ENCODE results near the gene C2orf49. TPM values are rescaled to one million over a fixed set of nuclear protein-coding genes. Genes with fewer than 3 reads are reported as not detected.

C2orf49 gene
- total RNA-seq, 4 donors from 2014 or later, result 16.9 to 30.0 (median 20.7) TPM

GRCh38 chr2:105376789-105377240 lies 39.5 kb downstream of the C2orf49 start:
- Histone ChIP-seq H3K4me3 (no peak overlapping the region), H3K4me1 (peaks cover 3 to 99% (median 25%) of the 10 kb centered on the region in 3 donors), H3K9me3 (no peaks in the 10 kb centered on the region), H3K27me3 (no peaks in the 10 kb centered on the region), H3K27ac (peak overlapping the region in 2 of 4 donors; percentile 76), H3K36me3 (peaks cover 0 to 18% of the 10 kb centered on the region in 2 donors)
- ATAC-seq, result no peak
- 51 to 76% methylated on average over 4 to 5 of the region's 5 CpGs for WGBS, 2 donors (ENCODE audit: low coverage in 1 of 2)
- TF ChIP-seq CTCF (IDR thresholded peaks at IDR 0.05), result no peak
- no peak for TF ChIP-seq POLR2A (IDR thresholded peaks at IDR 0.05)
- TF ChIP-seq POLR2AphosphoS5 (IDR thresholded peaks at IDR 0.05), result peak; percentile 49

GRCh38 chr2:105377871-105378270 lies 40.5 kb downstream of the C2orf49 start:
- WGBS, 2 donors (ENCODE audit: low coverage in 1 of 2), result 89 to 100% methylated on average over 1 to 2 of the region's 3 CpGs
- TF ChIP-seq POLR2A (IDR thresholded peaks at IDR 0.05), result no peak
- no peaks in the 10 kb centered on the region for H3K9me3 ChIP-seq
- H3K4me1 ChIP-seq, result peaks cover 3 to 92% (median 25%) of the 10 kb centered on the region in 3 donors
- peak overlapping the region in 1 of 4 donors; percentile 17 for H3K27ac ChIP-seq
- peaks cover 0 to 27% of the 10 kb centered on the region in 2 donors for H3K36me3 ChIP-seq
- no peaks in the 10 kb centered on the region for H3K27me3 ChIP-seq
- H3K4me3 ChIP-seq, result no peak overlapping the region
- no peak for ATAC-seq

- Histone ChIP-seq H3K4me3 (no peak overlapping the region), H3K27ac (peak overlapping the region in 1 of 4 donors; percentile 3)
- ATAC-seq, result no peak
Measured at GRCh38 chr2:105378276-105378840, 41.0 kb downstream of the C2orf49 start.

GRCh38 chr2:105378921-105379383 lies 41.6 kb downstream of the C2orf49 start:
- Histone ChIP-seq H3K27ac (peak overlapping the region in 1 of 4 donors; percentile 3), H3K9me3 (no peaks in the 10 kb centered on the region), H3K4me1 (peaks cover 0 to 90% (median 14%) of the 10 kb centered on the region in 3 donors), H3K4me3 (no peak overlapping the region), H3K36me3 (peaks cover 0 to 38% of the 10 kb centered on the region in 2 donors), H3K27me3 (no peaks in the 10 kb centered on the region)
- WGBS, 2 donors (ENCODE audit: low coverage in 1 of 2), result 38 to 67% methylated on average over 1 of the region's 4 CpGs
- TF ChIP-seq CTCF (IDR thresholded peaks at IDR 0.05), result no peak
- ATAC-seq, result no peak

More at GRCh38 chr2:105378276-105378840, 41.0 kb downstream of the C2orf49 start:
- peaks cover 0 to 32% of the 10 kb centered on the region in 2 donors for H3K36me3 ChIP-seq
- H3K27me3 ChIP-seq, result no peaks in the 10 kb centered on the region
- H3K4me1 ChIP-seq, result peaks cover 3 to 90% (median 20%) of the 10 kb centered on the region in 3 donors
- 91% methylated on average over 9 to 11 of the region's 12 CpGs for WGBS, 2 donors (ENCODE audit: low coverage in 1 of 2)
- no peak for TF ChIP-seq POLR2AphosphoS5 (IDR thresholded peaks at IDR 0.05)
- no peak for TF ChIP-seq POLR2A (IDR thresholded peaks at IDR 0.05)
- no peak for TF ChIP-seq EP300 (IDR thresholded peaks at IDR 0.05)
- TF ChIP-seq CTCF (IDR thresholded peaks at IDR 0.05), result no peak
- no peaks in the 10 kb centered on the region for H3K9me3 ChIP-seq

- no peak for ATAC-seq
- H3K4me3 ChIP-seq, result no peak overlapping the region
- H3K27me3 ChIP-seq, result no peaks in the 10 kb centered on the region
- H3K36me3 ChIP-seq, result peaks cover 0 to 46% of the 10 kb centered on the region in 2 donors
- H3K4me1 ChIP-seq, result peaks cover 0 to 82% (median 8%) of the 10 kb centered on the region in 3 donors
- 69 to 83% methylated on average over 3 to 7 of the region's 7 CpGs for WGBS, 2 donors (ENCODE audit: low coverage in 1 of 2)
- H3K27ac ChIP-seq, result peak overlapping the region; percentile 23 to 71 (median 66)
- H3K9me3 ChIP-seq, result no peaks in the 10 kb centered on the region
- TF ChIP-seq POLR2A (IDR thresholded peaks at IDR 0.05), result no peak
- TF ChIP-seq EP300 (IDR thresholded peaks at IDR 0.05), result no peak
- no peak for TF ChIP-seq CTCF (IDR thresholded peaks at IDR 0.05)
- TF ChIP-seq POLR2AphosphoS5 (IDR thresholded peaks at IDR 0.05), result no peak
Measured at GRCh38 chr2:105379741-105380186, 42.4 kb downstream of the C2orf49 start.
